HFFc6 (cell line): ENCODE results near the gene INPP4A. TPM values are rescaled to one million over a fixed set of nuclear protein-coding genes. Genes with fewer than 3 reads are reported as not detected.

Experiments used
- DNase-seq: peaks from one replicate; pipeline ENCODE4 v3.0.0-alpha.2; 2018
- H3K27ac Mint-ChIP-seq: 2 replicates; pipeline ENCODE4 v1.8.0; 2020; ENCODE audit warnings: mild to moderate bottlenecking, mixed read lengths
- H3K27me3 Mint-ChIP-seq: 2 replicates; pipeline ENCODE4 v1.8.0; 2021; ENCODE audit warnings: mild to moderate bottlenecking, moderate library complexity, mixed read lengths; ENCODE audit not compliant: insufficient read depth
- H3K36me3 Mint-ChIP-seq: 2 replicates; pipeline ENCODE4 v1.8.0; 2021; ENCODE audit warnings: low read depth, mixed read lengths
- H3K4me1 Mint-ChIP-seq: 2 replicates; pipeline ENCODE4 v1.8.0; 2020; ENCODE audit warnings: low read depth, mixed read lengths
- H3K4me3 Mint-ChIP-seq: 2 replicates; pipeline ENCODE4 v1.8.0; 2020; ENCODE audit warnings: mild to moderate bottlenecking, moderate library complexity, mixed read lengths
- H3K9me3 Mint-ChIP-seq: 2 replicates; pipeline ENCODE4 v1.8.0; 2020; ENCODE audit warnings: mild to moderate bottlenecking, mixed read lengths
- CTCF ChIP-seq: fragments of 200-600 bp; sonication (generic); IDR thresholded peaks from 2 replicates; pipeline ENCODE4 v1.5.0; 2021; ENCODE audit warnings: antibody characterized with exemption, mild to moderate bottlenecking
- total RNA-seq, 6 experiments: library from RNA; stranded (reverse); fragmentation: NEBNext Ultra II Directional; extraction: Animal tissue kit (Norgen Biotek cat#: 25700); gene quantifications; 2 replicates in 1 of 6; 3 replicates in 5 of 6; pipeline ENCODE4 v1.2.3, GENCODE V29; 2021

Gene INPP4A
- total RNA-seq, 6 experiments from 2014 or later: 15.8 to 19.4 (median 18.2) TPM

- Mint-ChIP-seq H3K4me1 (no peaks in the 10 kb centered on the region), H3K36me3 (peaks cover 7% of the 10 kb centered on the region; the same call in 1 of the 2 replicates), H3K4me3 (no peak overlapping the region), H3K27ac (no peak overlapping the region), H3K27me3 (peaks cover 1% of the 10 kb centered on the region; the same call in 1 of the 2 replicates), H3K9me3 (no peaks in the 10 kb centered on the region)
- DNase-seq: no peak
- TF ChIP-seq CTCF: no peak
These were observed 88.1 kb downstream of the INPP4A start for GRCh38 chr2:98532756-98533155.

GRCh38 chr2:98533547-98533946 is 88.9 kb downstream of the INPP4A start:
- H3K27ac Mint-ChIP-seq: no peak overlapping the region
- H3K27me3 Mint-ChIP-seq: peaks cover 1% of the 10 kb centered on the region; the same call in 1 of the 2 replicates
- H3K4me3 Mint-ChIP-seq: no peak overlapping the region
- peaks cover 5% of the 10 kb centered on the region; the same call in 1 of the 2 replicates for H3K4me1 Mint-ChIP-seq
- no peaks in the 10 kb centered on the region for H3K9me3 Mint-ChIP-seq
- TF ChIP-seq CTCF: no peak
- peaks cover 11% of the 10 kb centered on the region for H3K36me3 Mint-ChIP-seq
- no peak for DNase-seq

GRCh38 chr2:98534761-98535160 is 90.1 kb downstream of the INPP4A start:
- H3K36me3 Mint-ChIP-seq: peaks cover 15% of the 10 kb centered on the region

GRCh38 chr2:98535971-98536677 is 91.5 kb downstream of the INPP4A start:
- H3K9me3 Mint-ChIP-seq: no peaks in the 10 kb centered on the region
- TF ChIP-seq CTCF: no peak
- no peak overlapping the region for H3K4me3 Mint-ChIP-seq
- peaks cover 19% of the 10 kb centered on the region for H3K36me3 Mint-ChIP-seq
- no peaks in the 10 kb centered on the region for H3K27me3 Mint-ChIP-seq
- no peak for DNase-seq
- peaks cover 9% of the 10 kb centered on the region; the same call in 1 of the 2 replicates for H3K4me1 Mint-ChIP-seq
- H3K27ac Mint-ChIP-seq: no peak overlapping the region

More at GRCh38 chr2:98534761-98535160, 90.1 kb downstream of the INPP4A start:
- Mint-ChIP-seq H3K27ac (no peak overlapping the region), H3K9me3 (no peaks in the 10 kb centered on the region), H3K27me3 (no peaks in the 10 kb centered on the region), H3K4me1 (peaks cover 9% of the 10 kb centered on the region; the same call in 1 of the 2 replicates), H3K4me3 (no peak overlapping the region)
- no peak for TF ChIP-seq CTCF
- DNase-seq: no peak

- Mint-ChIP-seq H3K27ac (no peak overlapping the region), H3K27me3 (no peaks in the 10 kb centered on the region), H3K4me3 (no peak overlapping the region), H3K9me3 (no peaks in the 10 kb centered on the region), H3K4me1 (peaks cover 9% of the 10 kb centered on the region; the same call in 1 of the 2 replicates), H3K36me3 (peaks cover 19% of the 10 kb centered on the region)
- DNase-seq: no peak
- no peak for TF ChIP-seq CTCF
These were observed 92.9 kb downstream of the INPP4A start for GRCh38 chr2:98537390-98538126.
